Measurements from ENCODE around the gene PADI2. TPM values are rescaled to one million over a fixed set of nuclear protein-coding genes. Genes with fewer than 3 reads are reported as not detected.

PADI2 gene
- polyA plus RNA-seq, 3 donors: 2.3 to 2.6 (median 2.6) TPM

- DNase-seq: no peak
Measured at GRCh38 chr1:17117451-17118265, 1.6 kb downstream of the PADI2 start.

GRCh38 chr1:17116643-17117042 is 2.6 kb downstream of the PADI2 start:
- DNase-seq: no peak

GRCh38 chr1:17113963-17114362 is 5.3 kb downstream of the PADI2 start:
- no peak for DNase-seq

GRCh38 chr1:17112496-17113236 is 6.6 kb downstream of the PADI2 start:
- no peak for DNase-seq

GRCh38 chr1:17112076-17112475 is 7.2 kb downstream of the PADI2 start:
- no peak for DNase-seq

- no peak for DNase-seq
Measured at GRCh38 chr1:17110555-17110926, 8.7 kb downstream of the PADI2 start.

- no peak for DNase-seq
Measured at GRCh38 chr1:17109892-17110554, 9.2 kb downstream of the PADI2 start.

- DNase-seq: no peak
Measured at GRCh38 chr1:17108786-17109185, 10.5 kb downstream of the PADI2 start.

- DNase-seq: no peak
Measured at GRCh38 chr1:17108360-17108759, 10.9 kb downstream of the PADI2 start.

GRCh38 chr1:17104782-17105181 is 14.5 kb downstream of the PADI2 start:
- no peak for DNase-seq

- no peak for DNase-seq
Measured at GRCh38 chr1:17102232-17102631, 17.0 kb downstream of the PADI2 start.

GRCh38 chr1:17101261-17101660 is 18.0 kb downstream of the PADI2 start:
- DNase-seq: no peak

- no peak for DNase-seq
Measured at GRCh38 chr1:17099616-17100340, 19.5 kb downstream of the PADI2 start.

- no peak for DNase-seq
Measured at GRCh38 chr1:17098446-17099317, 20.6 kb downstream of the PADI2 start.

- no peak for DNase-seq
Measured at GRCh38 chr1:17097787-17098186, 21.5 kb downstream of the PADI2 start.

- DNase-seq: no peak
Measured at GRCh38 chr1:17097147-17097546, 22.1 kb downstream of the PADI2 start.

- no peak for DNase-seq
Measured at GRCh38 chr1:17096584-17096983, 22.7 kb downstream of the PADI2 start.

GRCh38 chr1:17095141-17095540 is 24.1 kb downstream of the PADI2 start:
- no peak for DNase-seq

- DNase-seq: no peak
Measured at GRCh38 chr1:17094664-17095063, 24.6 kb downstream of the PADI2 start.

GRCh38 chr1:17093822-17094393 is 25.3 kb downstream of the PADI2 start:
- no peak for DNase-seq

- DNase-seq: no peak
Measured at GRCh38 chr1:17091252-17091651, 28.0 kb downstream of the PADI2 start.
